Transverse colon (tissue), 4 donors: Measurements from ENCODE around the gene TBK1.

ENCODE experiments used
- CTCF ChIP-seq, 5 experiments: fragments of 200-600 bp in 3 of 5; fragments of 450-650 bp in 2 of 5; sonication (generic) in 3 of 5; IDR thresholded peaks; 1 replicate in 2 of 5; 2 replicates in 3 of 5; pipeline ENCODE4 v1.5.1; 2016 to 2017; ENCODE audit warnings: antibody characterized with exemption in 5 of 5, inconsistent platforms in 3 of 5, mild to moderate bottlenecking in 2 of 5, moderate library complexity in 1 of 5
- POLR2A ChIP-seq: fragments of 450-650 bp; IDR thresholded peaks from one replicate; pipeline ENCODE4 v1.6.1; 2016; ENCODE audit warnings: antibody characterized with exemption, mild to moderate bottlenecking, moderate library complexity
- POLR2AphosphoS5 ChIP-seq, 3 donors: sonication (generic); formaldehyde crosslinking; IDR thresholded peaks; one replicate each; pipeline ENCODE4 v1.6.1; 2016; ENCODE audit warnings: antibody characterized with exemption in 3 of 3

- TF ChIP-seq CTCF (IDR thresholded peaks at IDR 0.05) (no peak), POLR2A (no peak), POLR2AphosphoS5 (IDR thresholded peaks at IDR 0.05) (no peak)
Observed at GRCh38 chr12:64476844-64477243, 24.9 kb downstream of the TBK1 start.
